Suprapubic skin (tissue), 4 donors: Measurements from ENCODE around the gene RERE.

Experiments used
- CTCF ChIP-seq, 2 donors: fragments of 200-600 bp in 1 of 2; fragments of 450-650 bp in 1 of 2; sonication (generic) in 1 of 2; IDR thresholded peaks; one replicate each; pipeline ENCODE4 v1.5.1; 2016 to 2019; ENCODE audit warnings: antibody characterized with exemption in 2 of 2, mild to moderate bottlenecking in 1 of 2, moderate library complexity in 1 of 2
- POLR2A ChIP-seq, 2 donors: fragments of 450-650 bp; IDR thresholded peaks; one replicate each; pipeline ENCODE4 v1.6.1; 2017; ENCODE audit warnings: antibody characterized with exemption in 2 of 2, mild to moderate bottlenecking in 2 of 2, moderate library complexity in 2 of 2
- POLR2AphosphoS5 ChIP-seq, 3 donors: sonication (generic); formaldehyde crosslinking; IDR thresholded peaks; one replicate each; pipeline ENCODE4 v1.6.1; 2017; ENCODE audit warnings: antibody characterized with exemption in 3 of 3

- TF ChIP-seq POLR2AphosphoS5 (IDR thresholded peaks at IDR 0.05): no peak
- TF ChIP-seq CTCF (IDR thresholded peaks at IDR 0.05): no peak
- no peak for TF ChIP-seq POLR2A (IDR thresholded peaks at IDR 0.05)
These were observed 351.7 kb downstream of the RERE start for GRCh38 chr1:8465692-8466091.
